TTC549 (cell line): ENCODE results near the gene ADGRD1.
"Not testable (repeated sequence)": the region's sequence is repeated elsewhere in the genome, so short reads cannot be mapped to it uniquely, and the experiment has no call there.

ENCODE experiments used
- FAIRE-seq: peaks from 2 replicates; lab custom pipeline; 2012; peaks lifted over from hg19 to GRCh38; lab: Jason Lieb, UNC

The ADGRD1 gene

DNA sequence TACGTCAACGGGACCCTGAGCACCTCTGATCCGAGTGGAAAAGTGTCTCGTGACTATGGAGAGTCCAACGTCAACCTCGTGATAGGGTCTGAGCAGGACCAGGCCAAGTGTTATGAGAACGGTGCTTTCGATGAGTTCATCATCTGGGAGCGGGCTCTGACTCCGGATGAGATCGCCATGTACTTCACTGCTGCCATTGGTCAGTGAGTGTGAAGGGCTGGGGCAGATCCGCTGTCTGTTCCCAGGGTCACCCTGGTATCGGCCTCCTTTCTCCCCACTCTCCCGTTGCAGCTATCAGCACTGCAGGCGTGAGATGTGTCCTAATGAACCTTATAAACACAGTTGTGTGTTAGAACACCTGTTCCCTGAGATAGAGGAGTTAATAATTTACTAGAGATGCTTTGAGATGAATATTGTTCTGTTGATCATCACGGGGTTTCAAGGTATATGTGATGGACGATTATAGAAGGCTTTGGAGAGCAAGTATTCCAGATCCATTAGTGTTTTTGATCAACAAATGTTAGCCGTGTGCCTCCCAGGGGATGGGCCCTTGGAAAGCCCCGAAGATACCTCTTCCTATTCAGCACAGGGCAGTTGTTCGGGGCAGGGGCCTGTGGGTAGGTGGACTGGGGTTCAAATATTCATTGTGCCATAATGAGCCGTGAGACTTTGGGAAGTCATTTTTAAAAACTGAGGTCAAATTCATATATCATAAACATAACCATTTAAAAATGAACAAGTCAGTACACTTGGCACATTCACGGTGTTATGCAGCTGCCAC lies 33.6 kb downstream of the ADGRD1 start:
- FAIRE-seq: no peak

GRCh38 chr12:130988261-130988660 lies 34.6 kb downstream of the ADGRD1 start:
- FAIRE-seq: no peak

DNA sequence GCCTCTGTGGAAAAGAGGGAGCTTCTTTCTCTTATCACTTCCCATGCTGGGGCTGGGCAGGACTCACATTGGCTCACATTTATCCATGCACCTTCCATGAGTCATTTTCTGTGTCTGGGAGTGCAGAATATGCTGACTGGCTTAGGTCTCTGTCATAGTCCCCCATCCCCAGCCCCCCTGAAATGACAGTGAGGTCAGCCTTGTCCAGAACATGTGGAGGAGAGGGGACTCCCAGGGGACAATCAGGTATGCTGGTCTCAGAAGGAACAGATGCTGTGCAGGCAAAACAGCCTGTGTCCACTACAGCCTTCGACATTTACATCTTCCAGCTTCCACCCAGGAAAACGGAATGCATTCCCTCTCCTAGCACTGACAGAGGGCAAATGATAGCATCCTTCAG lies 35.0 kb downstream of the ADGRD1 start:
- no peak for FAIRE-seq

DNA sequence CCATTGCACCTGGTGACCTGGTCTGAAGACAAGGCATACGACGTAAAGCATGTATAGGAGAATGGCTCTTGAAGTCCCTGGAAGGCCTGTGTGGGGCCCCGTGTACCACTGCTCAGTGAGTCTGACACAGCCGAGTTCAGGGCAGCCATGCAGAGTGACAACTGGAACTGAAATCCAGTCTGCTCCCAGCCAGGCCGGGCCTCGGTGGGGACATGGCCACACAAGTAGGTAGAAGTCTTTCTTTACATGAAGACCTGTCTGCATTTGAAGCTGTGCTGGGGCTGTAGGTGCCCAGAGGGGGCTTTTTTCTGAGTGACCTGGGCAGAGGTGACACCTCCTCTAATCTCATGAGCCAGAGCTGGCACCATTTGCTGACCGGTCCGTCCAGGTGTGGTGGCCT lies 35.7 kb downstream of the ADGRD1 start:
- no peak for FAIRE-seq

DNA sequence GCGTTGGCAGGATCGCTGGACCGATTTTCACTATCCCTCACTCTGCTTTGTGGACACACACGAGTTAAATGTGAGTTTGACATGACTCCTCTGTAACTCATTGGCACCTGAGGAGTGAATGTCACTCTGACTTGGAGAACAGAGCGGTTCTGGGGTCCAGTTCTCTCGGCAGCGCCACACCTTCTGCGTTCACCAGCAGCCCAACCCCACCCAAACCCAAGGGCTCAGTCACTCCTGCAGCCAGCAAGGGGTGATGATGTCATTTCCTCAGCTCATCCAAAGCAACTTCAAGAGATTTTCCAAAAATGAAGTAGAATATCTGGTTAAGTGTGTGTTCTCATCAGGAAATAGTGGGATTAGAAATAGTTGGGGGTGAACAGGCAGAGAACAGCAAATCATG lies 36.3 kb downstream of the ADGRD1 start:
- no peak for FAIRE-seq

DNA sequence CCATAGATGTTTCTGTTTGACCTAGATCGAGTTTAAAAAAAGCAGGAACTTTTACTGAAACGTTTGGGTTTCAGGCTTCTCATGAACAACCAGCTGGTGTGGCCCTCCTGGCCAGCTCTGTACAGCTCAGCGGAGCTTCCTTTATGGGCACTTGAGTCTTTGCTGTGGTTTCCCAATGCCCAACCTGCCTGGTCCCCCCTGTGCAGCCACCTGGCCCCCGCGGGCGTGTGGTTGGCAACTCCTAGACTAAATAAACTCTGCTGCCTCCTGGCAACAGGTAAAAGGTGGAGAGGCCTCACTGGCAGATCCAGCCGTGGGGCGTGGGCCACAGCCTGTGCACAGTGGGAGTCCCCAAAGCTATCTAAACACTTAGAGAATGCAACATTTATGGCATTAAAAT lies 38.7 kb downstream of the ADGRD1 start:
- no peak for FAIRE-seq

GRCh38 chr12:130992979-130993538 lies 39.4 kb downstream of the ADGRD1 start:
- FAIRE-seq: no peak

- no peak for FAIRE-seq
Measured at GRCh38 chr12:130993759-130994670, 40.3 kb downstream of the ADGRD1 start.

- FAIRE-seq: no peak
Measured at GRCh38 chr12:130994821-130995375, 41.2 kb downstream of the ADGRD1 start.

GRCh38 chr12:130995386-130995969 lies 41.8 kb downstream of the ADGRD1 start:
- not testable (repeated sequence) for FAIRE-seq

DNA sequence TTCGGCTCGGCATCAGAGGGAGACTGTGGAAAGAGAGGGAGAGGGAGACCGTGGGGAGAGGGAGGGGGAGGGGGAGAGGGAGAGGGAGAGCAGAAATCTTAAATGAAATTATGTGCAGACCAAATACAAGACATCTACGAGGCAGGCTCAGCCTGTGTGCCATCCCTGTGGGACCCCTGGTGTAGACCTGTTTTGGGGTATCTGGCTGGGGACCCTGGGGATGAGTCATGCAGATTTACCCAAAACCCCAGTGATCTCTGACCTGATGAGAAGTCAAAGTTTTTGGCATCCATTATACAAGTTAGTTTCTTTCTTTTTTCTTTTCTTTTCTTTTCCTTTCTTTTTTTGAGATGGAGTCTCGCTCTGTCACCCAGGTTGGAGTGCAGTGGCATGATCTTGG lies 44.4 kb downstream of the ADGRD1 start:
- no peak for FAIRE-seq

DNA sequence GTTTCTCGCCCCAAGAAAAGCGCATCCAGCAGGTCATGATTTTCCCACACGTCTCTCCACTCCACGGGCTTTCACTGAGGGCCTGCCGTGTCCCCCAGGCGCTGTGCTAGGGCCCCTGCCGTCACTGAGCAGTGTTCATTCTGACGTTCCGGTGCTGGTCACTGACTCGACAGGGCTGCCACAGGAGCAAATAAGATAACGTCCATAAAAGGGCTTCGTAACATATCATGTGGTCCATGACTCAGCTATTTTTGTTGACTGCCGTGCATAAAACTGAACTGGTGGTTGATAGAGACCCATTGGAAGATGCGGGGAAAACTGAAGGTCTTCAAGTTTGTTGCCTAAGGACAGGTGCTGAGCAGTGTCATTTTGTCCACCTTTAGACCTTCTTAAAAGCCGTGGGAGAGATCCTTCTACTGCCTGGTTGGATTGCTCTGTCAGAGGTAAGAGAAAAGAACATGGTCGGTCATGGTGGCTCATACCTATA lies 46.3 kb downstream of the ADGRD1 start:
- FAIRE-seq: no peak

DNA sequence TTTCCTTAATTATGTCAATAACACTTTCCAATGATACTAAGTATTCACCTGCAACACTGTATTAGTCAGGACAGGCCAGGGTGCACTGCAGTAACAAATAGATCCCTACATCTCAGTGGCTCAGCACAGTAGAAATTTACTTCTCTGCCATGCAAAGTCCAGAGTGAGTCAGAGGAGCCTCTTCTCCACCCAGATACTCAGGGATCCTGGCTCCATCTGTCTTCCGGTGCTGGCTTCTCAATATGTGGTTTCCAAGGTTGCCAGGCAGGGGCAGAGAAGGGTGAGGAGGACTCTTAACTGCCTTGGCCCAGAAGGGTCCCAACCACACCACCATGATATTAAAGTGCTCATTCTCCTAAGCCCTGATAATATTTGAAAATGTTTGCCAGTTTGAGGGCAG lies 47.8 kb downstream of the ADGRD1 start:
- FAIRE-seq: no peak

- FAIRE-seq: no peak
Measured at GRCh38 chr12:131002216-131002631, 48.5 kb downstream of the ADGRD1 start.

GRCh38 chr12:131003036-131003715 lies 49.5 kb downstream of the ADGRD1 start:
- FAIRE-seq: no peak

- FAIRE-seq: no peak
Measured at GRCh38 chr12:131003716-131004045, 50.0 kb downstream of the ADGRD1 start.

- FAIRE-seq: no peak
Measured at GRCh38 chr12:131004166-131004565, 50.5 kb downstream of the ADGRD1 start.

DNA sequence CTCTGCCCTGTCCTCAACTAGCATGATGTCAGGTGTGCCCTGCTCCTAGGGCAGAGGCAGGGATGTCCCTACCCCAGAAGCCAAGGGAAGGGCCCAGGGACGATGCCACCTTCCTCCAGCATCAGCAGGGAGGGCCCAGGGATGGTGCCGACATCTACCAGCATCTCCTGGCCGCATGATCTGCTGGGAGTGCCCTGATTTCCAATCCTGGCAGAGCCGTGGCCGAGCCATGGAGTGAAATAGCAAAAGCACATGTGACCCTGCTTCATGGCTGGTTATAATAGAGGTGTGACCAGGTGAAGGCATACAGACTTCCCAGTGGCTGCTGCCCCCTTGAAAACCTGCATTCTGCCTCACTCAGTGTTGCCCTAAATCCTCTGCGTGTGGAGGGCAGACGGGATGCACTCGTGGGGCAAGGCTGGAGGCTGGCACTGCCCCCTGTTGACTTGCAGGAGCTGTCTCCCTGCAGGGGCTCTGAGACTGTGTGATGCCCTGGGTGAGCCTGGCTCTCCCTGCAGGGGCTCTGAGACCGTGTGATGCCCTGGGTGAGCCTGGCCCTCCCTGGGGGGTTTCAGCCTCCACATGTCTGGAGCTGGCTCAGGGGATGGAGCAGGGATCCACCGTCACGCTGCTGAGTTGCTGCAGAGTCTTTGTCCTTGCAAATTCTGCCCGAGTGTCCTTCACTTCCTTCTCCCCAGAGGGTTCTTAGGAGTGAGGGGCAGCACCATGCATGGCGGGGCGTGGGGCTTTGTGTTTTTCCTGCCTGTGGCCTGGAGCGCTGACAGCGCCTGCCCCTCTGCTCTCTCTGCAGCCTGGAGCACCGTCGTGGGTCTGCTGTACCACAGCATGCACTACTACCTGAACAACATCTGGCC lies 51.7 kb downstream of the ADGRD1 start:
- FAIRE-seq: no peak

DNA sequence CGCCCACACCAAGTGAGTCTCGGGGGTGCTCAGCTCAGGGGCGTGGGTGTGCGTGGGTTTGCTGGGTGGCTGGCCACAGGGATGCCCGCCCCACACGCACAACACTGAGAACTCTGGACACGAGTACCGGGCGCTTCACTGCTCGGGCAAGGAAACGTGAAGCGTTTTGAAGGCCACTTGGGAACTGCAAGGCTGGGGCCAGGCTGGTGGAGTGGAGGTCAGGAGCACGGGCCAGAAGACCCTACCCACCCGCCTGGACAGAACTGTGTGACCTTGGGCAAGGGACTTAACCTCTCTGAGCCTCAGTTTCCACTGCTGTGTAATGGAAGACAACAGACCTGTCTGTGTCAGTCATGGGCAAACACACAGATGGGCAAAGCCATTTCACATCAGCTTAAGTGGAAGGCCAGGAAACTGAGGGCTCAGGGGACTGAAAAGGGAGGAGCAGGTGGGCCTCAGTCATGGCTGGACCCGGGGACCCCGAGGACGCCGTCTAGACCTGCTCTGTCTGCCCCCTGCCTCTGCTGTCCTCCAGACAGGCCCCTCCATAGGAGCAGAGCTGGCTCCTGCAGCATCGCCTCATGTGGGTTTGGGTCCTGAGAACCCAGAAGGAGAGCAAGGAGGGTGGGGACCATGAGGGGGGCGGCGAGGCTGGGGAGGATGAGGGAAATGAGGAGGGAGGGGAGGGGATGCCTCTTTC lies 52.5 kb downstream of the ADGRD1 start:
- FAIRE-seq: no peak
